ENCODE results near the gene CLHC1.
"Not testable (repeated sequence)": the region's sequence is repeated elsewhere in the genome, so short reads cannot be mapped to it uniquely, and the experiment has no call there.

The CLHC1 gene

GRCh38 chr2:55241582-55241981, 9.5 kb upstream of the CLHC1 start:
- H3K27me3 Mint-ChIP-seq, H3K27ac Mint-ChIP-seq, H3K9me3 Mint-ChIP-seq, ATAC-seq, H3K4me1 Mint-ChIP-seq, H3K4me3 Mint-ChIP-seq: not testable (repeated sequence)
- peaks cover 45% of the 10 kb centered on the region for H3K36me3 Mint-ChIP-seq

GRCh38 chr2:55239656-55240222, 7.6 kb upstream of the CLHC1 start:
- ATAC-seq: no peak
- H3K4me1 Mint-ChIP-seq: peaks cover 8% of the 10 kb centered on the region
- no peak overlapping the region for H3K27ac Mint-ChIP-seq
- peaks cover 36% of the 10 kb centered on the region for H3K36me3 Mint-ChIP-seq
- H3K4me3 Mint-ChIP-seq: no peak overlapping the region
- H3K9me3 Mint-ChIP-seq: no peaks in the 10 kb centered on the region
- H3K27me3 Mint-ChIP-seq: no peaks in the 10 kb centered on the region

GRCh38 chr2:55236992-55237543, 5.0 kb upstream of the CLHC1 start:
- Mint-ChIP-seq H3K36me3 (peaks cover 42% of the 10 kb centered on the region), H3K9me3 (no peaks in the 10 kb centered on the region), H3K4me1 (peaks cover 24% of the 10 kb centered on the region), H3K4me3 (no peak overlapping the region), H3K27ac (no peak overlapping the region), H3K27me3 (no peaks in the 10 kb centered on the region)
- no peak for ATAC-seq

GRCh38 chr2:55235724-55236538, 3.8 kb upstream of the CLHC1 start:
- H3K36me3 Mint-ChIP-seq: peaks cover 36% of the 10 kb centered on the region
- ATAC-seq: no peak
- no peak overlapping the region for H3K4me3 Mint-ChIP-seq
- H3K9me3 Mint-ChIP-seq: no peaks in the 10 kb centered on the region
- H3K27ac Mint-ChIP-seq: no peak overlapping the region
- H3K4me1 Mint-ChIP-seq: peaks cover 34% of the 10 kb centered on the region
- H3K27me3 Mint-ChIP-seq: no peaks in the 10 kb centered on the region

- peaks cover 28% of the 10 kb centered on the region for H3K36me3 Mint-ChIP-seq
- no peak for ATAC-seq
- H3K27ac Mint-ChIP-seq: peak overlapping the region; percentile 97
- peak overlapping the region; percentile 100 for H3K4me3 Mint-ChIP-seq
- peaks cover 42% of the 10 kb centered on the region for H3K4me1 Mint-ChIP-seq
- H3K27me3 Mint-ChIP-seq: no peaks in the 10 kb centered on the region
- no peaks in the 10 kb centered on the region for H3K9me3 Mint-ChIP-seq
Measured at GRCh38 chr2:55233658-55233940, 1.5 kb upstream of the CLHC1 start.

GRCh38 chr2:55232863-55233657, 967 bp upstream of the CLHC1 start:
- H3K36me3 Mint-ChIP-seq: peaks cover 26% of the 10 kb centered on the region
- H3K9me3 Mint-ChIP-seq: no peaks in the 10 kb centered on the region
- H3K4me1 Mint-ChIP-seq: peaks cover 46% of the 10 kb centered on the region
- no peaks in the 10 kb centered on the region for H3K27me3 Mint-ChIP-seq
- peak overlapping the region; percentile 100 for H3K4me3 Mint-ChIP-seq
- peak; percentile 58 for ATAC-seq
- H3K27ac Mint-ChIP-seq: peak overlapping the region; percentile 97

- Mint-ChIP-seq H3K36me3 (peaks cover 25% of the 10 kb centered on the region), H3K4me3 (peak overlapping the region; percentile 100)
- ATAC-seq: no peak
Measured at GRCh38 chr2:55231546-55232083, 478 bp downstream of the CLHC1 start.

GRCh38 chr2:55230551-55230950, 1.5 kb downstream of the CLHC1 start:
- H3K27ac Mint-ChIP-seq: no peak overlapping the region
- no peaks in the 10 kb centered on the region for H3K27me3 Mint-ChIP-seq
- H3K36me3 Mint-ChIP-seq: peaks cover 25% of the 10 kb centered on the region
- H3K4me3 Mint-ChIP-seq: peak overlapping the region; percentile 100
- no peaks in the 10 kb centered on the region for H3K9me3 Mint-ChIP-seq
- ATAC-seq: no peak
- H3K4me1 Mint-ChIP-seq: peaks cover 52% of the 10 kb centered on the region

More at GRCh38 chr2:55231546-55232083, 478 bp downstream of the CLHC1 start:
- Mint-ChIP-seq H3K27me3 (no peaks in the 10 kb centered on the region), H3K27ac (peak overlapping the region; percentile 97), H3K4me1 (peaks cover 53% of the 10 kb centered on the region), H3K9me3 (no peaks in the 10 kb centered on the region)

GRCh38 chr2:55229221-55229620, 2.9 kb downstream of the CLHC1 start:
- H3K36me3 Mint-ChIP-seq: peaks cover 20% of the 10 kb centered on the region
- H3K4me3 Mint-ChIP-seq: no peak overlapping the region
- no peaks in the 10 kb centered on the region for H3K27me3 Mint-ChIP-seq
- no peaks in the 10 kb centered on the region for H3K9me3 Mint-ChIP-seq
- H3K4me1 Mint-ChIP-seq: peaks cover 40% of the 10 kb centered on the region
- H3K27ac Mint-ChIP-seq: no peak overlapping the region
- no peak for ATAC-seq

- Mint-ChIP-seq H3K4me1 (peaks cover 31% of the 10 kb centered on the region), H3K27me3 (no peaks in the 10 kb centered on the region), H3K27ac (peak overlapping the region; percentile 44), H3K4me3 (no peak overlapping the region), H3K9me3 (no peaks in the 10 kb centered on the region), H3K36me3 (peaks cover 10% of the 10 kb centered on the region)
- ATAC-seq: no peak
Measured at GRCh38 chr2:55228226-55228563, 3.9 kb downstream of the CLHC1 start.

GRCh38 chr2:55227437-55228225, 4.5 kb downstream of the CLHC1 start:
- not testable (repeated sequence) for H3K4me3 Mint-ChIP-seq, H3K27me3 Mint-ChIP-seq, ATAC-seq, H3K9me3 Mint-ChIP-seq, H3K36me3 Mint-ChIP-seq
- Mint-ChIP-seq H3K4me1 (peaks cover 30% of the 10 kb centered on the region), H3K27ac (peak overlapping the region; percentile 44)

GRCh38 chr2:55225481-55226020, 6.5 kb downstream of the CLHC1 start:
- Mint-ChIP-seq H3K4me3 (no peak overlapping the region), H3K27ac (peak overlapping the region; percentile 88), H3K4me1 (peaks cover 22% of the 10 kb centered on the region), H3K9me3 (no peaks in the 10 kb centered on the region), H3K27me3 (no peaks in the 10 kb centered on the region), H3K36me3 (peaks cover 7% of the 10 kb centered on the region)
- no peak for ATAC-seq

- ATAC-seq: no peak
Measured at GRCh38 chr2:55224761-55225261, 7.3 kb downstream of the CLHC1 start.

More at GRCh38 chr2:55224761-55225261, 7.3 kb downstream of the CLHC1 start:
- Mint-ChIP-seq H3K9me3 (no peaks in the 10 kb centered on the region), H3K27ac (peak overlapping the region; percentile 88), H3K4me1 (peaks cover 18% of the 10 kb centered on the region), H3K4me3 (no peak overlapping the region), H3K36me3 (peaks cover 7% of the 10 kb centered on the region), H3K27me3 (no peaks in the 10 kb centered on the region)

Data from stimulated activated memory B cell treated with anti-CD40 and anti-IgM and Interleukin-4, amounts not matched to agents 10 μg/mL and 1 μg/mL and 100 μg/mL, for 72 hours (primary cell).